ENCODE data around the gene FBXL19. TPM values are rescaled to one million over a fixed set of nuclear protein-coding genes. Genes with fewer than 3 reads are reported as not detected.
A peak's percentile ranks its signal among the peaks of the same experiment; 100 is the strongest.

Gene FBXL19
- total RNA-seq, 1 donor from 2014 or later, result 19.4 TPM

DNA sequence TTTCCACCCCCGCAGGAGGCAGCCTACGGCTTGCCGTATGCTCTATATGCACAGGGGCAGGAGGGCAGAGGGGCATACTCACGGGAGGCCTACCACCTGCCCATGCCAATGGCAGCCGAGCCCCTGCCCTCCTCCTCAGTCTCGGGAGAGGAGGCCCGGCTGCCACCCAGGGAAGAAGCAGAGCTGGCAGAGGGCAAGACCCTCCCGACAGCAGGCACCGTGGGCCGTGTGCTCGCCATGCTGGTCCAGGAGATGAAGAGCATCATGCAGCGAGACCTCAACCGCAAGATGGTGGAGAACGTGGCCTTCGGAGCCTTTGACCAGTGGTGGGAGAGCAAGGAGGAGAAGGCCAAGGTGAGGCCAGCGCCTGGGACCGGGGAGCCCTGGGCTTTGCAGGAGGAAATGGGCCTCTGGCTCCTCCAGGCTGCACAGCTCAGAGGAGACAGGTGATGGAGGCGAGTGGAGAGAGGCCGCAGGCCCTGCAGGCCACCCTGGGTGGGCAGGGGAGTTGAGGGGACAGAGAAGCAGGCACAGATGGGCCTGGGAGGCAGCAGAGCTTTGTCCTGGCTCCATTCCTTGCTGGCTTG lies 42.8 kb downstream of the FBXL19 start:
- Mint-ChIP-seq H3K4me1 (ENCODE audit: low read depth) (no peaks in the 10 kb centered on the region), H3K27ac (ENCODE audit: unreplicated experiment) (no peak overlapping the region), H3K27me3 (ENCODE audit: low read depth) (no peaks in the 10 kb centered on the region), H3K9me3 (ENCODE audit: low read depth) (no peaks in the 10 kb centered on the region), H3K4me3 (ENCODE audit: unreplicated experiment) (no peak overlapping the region), H3K36me3 (ENCODE audit: low read depth) (peaks cover 52% of the 10 kb centered on the region)
- TF ChIP-seq CTCF (IDR thresholded peaks at IDR 0.05), result no peak
- no peak for DNase-seq (ENCODE audit: low spot score)

DNA sequence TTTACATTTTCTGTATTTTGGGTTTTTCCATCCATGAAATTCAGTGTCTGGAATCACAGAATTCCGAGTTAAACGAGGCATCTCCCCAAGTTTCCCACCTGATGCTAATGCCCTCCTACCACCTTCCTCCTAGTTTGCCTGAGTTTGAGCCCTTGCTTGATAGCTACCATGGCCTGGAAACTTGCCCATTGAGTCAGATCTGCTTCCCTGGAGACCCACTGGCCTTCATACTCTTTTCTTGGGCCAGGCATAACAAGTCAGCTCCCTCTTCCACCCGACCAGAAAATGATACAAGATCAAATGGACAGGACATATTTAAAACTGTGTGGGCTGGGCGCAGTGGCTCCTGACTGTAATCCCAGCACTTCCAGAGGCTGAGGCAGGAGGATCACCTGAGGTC lies 44.4 kb downstream of the FBXL19 start:
- H3K36me3 Mint-ChIP-seq (ENCODE audit: low read depth), result peaks cover 55% of the 10 kb centered on the region
- no peaks in the 10 kb centered on the region for H3K9me3 Mint-ChIP-seq (ENCODE audit: low read depth)
- no peak overlapping the region for H3K4me3 Mint-ChIP-seq (ENCODE audit: unreplicated experiment)
- H3K27me3 Mint-ChIP-seq (ENCODE audit: low read depth), result no peaks in the 10 kb centered on the region
- no peak for TF ChIP-seq CTCF (IDR thresholded peaks at IDR 0.05)
- no peaks in the 10 kb centered on the region for H3K4me1 Mint-ChIP-seq (ENCODE audit: low read depth)
- no peak for DNase-seq (ENCODE audit: low spot score)
- no peak overlapping the region for H3K27ac Mint-ChIP-seq (ENCODE audit: unreplicated experiment)

- DNase-seq (ENCODE audit: low spot score), result no peak
- no peak for TF ChIP-seq CTCF (IDR thresholded peaks at IDR 0.05)
- Mint-ChIP-seq H3K27me3 (ENCODE audit: low read depth) (no peaks in the 10 kb centered on the region), H3K27ac (ENCODE audit: unreplicated experiment) (no peak overlapping the region), H3K4me1 (ENCODE audit: low read depth) (no peaks in the 10 kb centered on the region), H3K4me3 (ENCODE audit: unreplicated experiment) (no peak overlapping the region), H3K9me3 (ENCODE audit: low read depth) (no peaks in the 10 kb centered on the region), H3K36me3 (ENCODE audit: low read depth) (peaks cover 56% of the 10 kb centered on the region)
These were observed 46.0 kb downstream of the FBXL19 start for GRCh38 chr16:30969246-30969842.

- no peak for TF ChIP-seq CTCF (IDR thresholded peaks at IDR 0.05)
- H3K9me3 Mint-ChIP-seq (ENCODE audit: low read depth), result no peaks in the 10 kb centered on the region
- H3K4me3 Mint-ChIP-seq (ENCODE audit: unreplicated experiment), result no peak overlapping the region
- H3K36me3 Mint-ChIP-seq (ENCODE audit: low read depth), result peaks cover 52% of the 10 kb centered on the region
- no peaks in the 10 kb centered on the region for H3K4me1 Mint-ChIP-seq (ENCODE audit: low read depth)
- DNase-seq (ENCODE audit: low spot score), result no peak
- H3K27me3 Mint-ChIP-seq (ENCODE audit: low read depth), result no peaks in the 10 kb centered on the region
- no peak overlapping the region for H3K27ac Mint-ChIP-seq (ENCODE audit: unreplicated experiment)
These were observed 47.9 kb downstream of the FBXL19 start for GRCh38 chr16:30971298-30971697.

DNA sequence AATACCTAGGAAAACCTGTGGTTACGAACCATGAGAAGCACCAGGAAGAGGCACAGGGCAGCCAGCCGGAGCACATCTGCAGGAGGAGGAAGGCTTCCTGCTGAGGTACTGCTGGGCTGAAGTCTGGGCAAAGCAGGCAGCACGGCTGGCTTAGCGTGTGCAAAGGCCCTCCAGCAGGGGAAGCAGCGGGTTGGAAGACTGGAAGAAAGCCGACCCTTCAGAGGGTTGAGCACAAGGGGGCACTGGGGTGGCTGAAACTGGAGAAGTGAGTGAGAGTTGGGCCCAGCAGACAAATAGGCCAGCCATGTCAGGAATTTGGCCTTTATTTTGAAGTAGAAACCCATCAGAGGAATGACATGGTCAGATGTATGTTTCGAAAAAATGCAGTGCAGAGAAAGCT lies 49.5 kb downstream of the FBXL19 start:
- no peaks in the 10 kb centered on the region for H3K4me1 Mint-ChIP-seq (ENCODE audit: low read depth)
- no peak for DNase-seq (ENCODE audit: low spot score)
- H3K4me3 Mint-ChIP-seq (ENCODE audit: unreplicated experiment), result no peak overlapping the region
- H3K9me3 Mint-ChIP-seq (ENCODE audit: low read depth), result no peaks in the 10 kb centered on the region
- no peak overlapping the region for H3K27ac Mint-ChIP-seq (ENCODE audit: unreplicated experiment)
- TF ChIP-seq CTCF (IDR thresholded peaks at IDR 0.05), result peak; percentile 43
- no peaks in the 10 kb centered on the region for H3K27me3 Mint-ChIP-seq (ENCODE audit: low read depth)
- peaks cover 43% of the 10 kb centered on the region for H3K36me3 Mint-ChIP-seq (ENCODE audit: low read depth)

All from chondrocyte (in vitro differentiated cells).